IMR-90 (cell line): ENCODE results near the gene HPGDS. TPM values are rescaled to one million over a fixed set of nuclear protein-coding genes. Genes with fewer than 3 reads are reported as not detected.

ENCODE experiments used
- ATAC-seq: fragments of 200-7000 bp; cut with Tn5 transposase; 2 replicates; pipeline ENCODE4 v1.9.1; 2020; ENCODE audit warnings: low read depth, mild to moderate bottlenecking, moderate library complexity
- BruUV-seq: library from RNA; stranded (reverse); fragments of 400-500 nt; replicated peaks from 2 replicates; lab custom pipeline; 2021; lab: Mats Ljungman, UMichigan
- CTCF ChIA-PET: fragments of 300-600 bp; formaldehyde crosslinking; extraction: SDS; loops from one replicate; lab custom pipeline; 2021; ENCODE audit warnings: antibody characterized with exemption; lab: Yijun Ruan, JAX
- POLR2A ChIA-PET: fragments of 300-600 bp; sonication (Branson Sonifier 250); formaldehyde crosslinking; loops from one replicate; lab custom pipeline; 2022; ENCODE audit warnings: antibody characterized with exemption; ENCODE audit not compliant: unreplicated experiment; lab: Charles Lee
- DNase-seq: peaks from one replicate; pipeline ENCODE4 v3.0.0; 2013
- H2AFZ ChIP-seq: replicated peaks from 2 replicates; pipeline ENCODE3; 2013; ENCODE audit warnings: low read length, mild to moderate bottlenecking; ENCODE audit not compliant: poor library complexity
- H2AK5ac ChIP-seq: 2 replicates; pipeline ENCODE4 v1.6.1; 2013; ENCODE audit warnings: low read depth, low read length, inconsistent platforms
- H2AK9ac ChIP-seq: replicated peaks from 2 replicates; pipeline ENCODE3; 2013; ENCODE audit warnings: mild to moderate bottlenecking, low read depth, low read length, moderate library complexity; ENCODE audit not compliant: poor library complexity
- H2BK120ac ChIP-seq: 2 replicates; pipeline ENCODE4 v1.6.1; 2013; ENCODE audit warnings: low read depth, low read length, inconsistent platforms
- H2BK15ac ChIP-seq: 3 replicates; pipeline ENCODE4 v1.6.1; 2013; ENCODE audit warnings: low read depth, low read length, inconsistent platforms
- H2BK20ac ChIP-seq: 2 replicates; pipeline ENCODE4 v1.6.1; 2013; ENCODE audit warnings: low read depth, mild to moderate bottlenecking, inconsistent platforms, low read length, moderate library complexity
- H2BK5ac ChIP-seq: 2 replicates; pipeline ENCODE4 v1.6.1; 2013; ENCODE audit warnings: mild to moderate bottlenecking, low read depth, low read length, inconsistent platforms; ENCODE audit not compliant: poor library complexity, severe bottlenecking
- H3K14ac ChIP-seq: replicated peaks from 2 replicates; pipeline ENCODE4 v1.6.1; 2013; ENCODE audit warnings: low read depth, low read length, inconsistent platforms
- H3K18ac ChIP-seq: 2 replicates; pipeline ENCODE4 v1.6.1; 2013; ENCODE audit warnings: low read depth, low read length, control low read depth
- H3K23ac ChIP-seq: 2 replicates; pipeline ENCODE4 v1.6.1; 2013; ENCODE audit warnings: low read depth, low read length, inconsistent platforms
- H3K27ac ChIP-seq: 2 replicates; pipeline ENCODE4 v1.5.1; 2013; ENCODE audit warnings: mild to moderate bottlenecking, control low read depth, low read length; ENCODE audit not compliant: insufficient read depth
- H3K27me3 ChIP-seq: 2 replicates; pipeline ENCODE4 v1.6.1; 2013; ENCODE audit warnings: low read length; ENCODE audit not compliant: control insufficient read depth, insufficient read depth
- H3K36me3 ChIP-seq: 2 replicates; pipeline ENCODE4 v1.6.1; 2013; ENCODE audit warnings: low read length, mixed read lengths; ENCODE audit not compliant: control insufficient read depth, insufficient read depth
- H3K4ac ChIP-seq: 2 replicates; pipeline ENCODE4 v1.6.1; 2013; ENCODE audit warnings: low read depth, low read length, inconsistent platforms
- H3K4me1 ChIP-seq: 2 replicates; pipeline ENCODE4 v1.6.1; 2013; ENCODE audit warnings: low read length, mixed read lengths; ENCODE audit not compliant: control insufficient read depth, insufficient read depth
- H3K4me2 ChIP-seq: 2 replicates; pipeline ENCODE4 v1.6.1; 2013; ENCODE audit warnings: low read depth, mild to moderate bottlenecking, control low read depth, low read length, moderate library complexity
- H3K4me3 ChIP-seq: 2 replicates; pipeline ENCODE4 v1.5.1; 2013; ENCODE audit warnings: low read depth, mild to moderate bottlenecking, control low read depth, low read length, moderate library complexity; ENCODE audit not compliant: insufficient read depth
- H3K56ac ChIP-seq: 2 replicates; pipeline ENCODE4 v1.6.1; 2013; ENCODE audit warnings: low read length, inconsistent platforms; ENCODE audit not compliant: insufficient read depth; ENCODE audit errors: extremely low read depth
- H3K79me1 ChIP-seq, 2 experiments: 2 replicates each; pipeline ENCODE4 v1.6.1; 2013; ENCODE audit warnings: low read length in 2 of 2, inconsistent platforms in 1 of 2, low read depth in 1 of 2
- H3K9ac ChIP-seq: 2 replicates; pipeline ENCODE4 v1.6.1; 2013; ENCODE audit warnings: low read depth, low read length, control low read depth
- H3K9me1 ChIP-seq: 2 replicates; pipeline ENCODE4 v1.6.1; 2013; ENCODE audit warnings: low read length, inconsistent platforms; ENCODE audit not compliant: insufficient read depth
- H3K9me3 ChIP-seq: 2 replicates; pipeline ENCODE4 v1.6.1; 2013; ENCODE audit warnings: low read length; ENCODE audit not compliant: control insufficient read depth, insufficient read depth
- H4K20me1 ChIP-seq: 2 replicates; pipeline ENCODE4 v1.6.1; 2013; ENCODE audit warnings: low read length, inconsistent platforms; ENCODE audit not compliant: insufficient read depth
- H4K5ac ChIP-seq: 2 replicates; pipeline ENCODE4 v1.6.1; 2013; ENCODE audit warnings: mild to moderate bottlenecking, low read depth, low read length, control low read depth
- H4K8ac ChIP-seq, 2 experiments: 2 replicates each; pipeline ENCODE4 v1.6.1; 2013; ENCODE audit warnings: low read depth in 2 of 2, low read length in 2 of 2, control low read depth in 1 of 2, inconsistent platforms in 1 of 2
- H4K91ac ChIP-seq: 2 replicates; pipeline ENCODE4 v1.6.1; 2013; ENCODE audit warnings: low read depth, low read length, inconsistent platforms; ENCODE audit not compliant: insufficient read depth
- BHLHE40 ChIP-seq: fragments of 150-350 bp; IDR thresholded peaks from 2 replicates; pipeline ENCODE4 v1.6.1; 2016; ENCODE audit warnings: mild to moderate bottlenecking, low read depth, low read length
- CEBPB ChIP-seq: IDR thresholded peaks from 2 replicates; pipeline ENCODE4 v1.6.1; 2012; ENCODE audit warnings: low read depth, low read length, improper control_type of control experiment
- CHD1 ChIP-seq: IDR thresholded peaks from 2 replicates; pipeline ENCODE4 v1.6.1; 2012; ENCODE audit warnings: low read depth, low read length, improper control_type of control experiment
- FOS ChIP-seq: fragments of 150-350 bp; IDR thresholded peaks from 2 replicates; pipeline ENCODE4 v1.6.1; 2016; ENCODE audit warnings: low read depth, low read length
- MAZ ChIP-seq: IDR thresholded peaks from 2 replicates; pipeline ENCODE4 v1.6.1; 2012; ENCODE audit warnings: low read depth, mild to moderate bottlenecking, low read length, improper control_type of control experiment, moderate library complexity, borderline replicate concordance
- MXI1 ChIP-seq: IDR thresholded peaks from 2 replicates; pipeline ENCODE4 v1.6.1; 2012; ENCODE audit warnings: low read depth, mild to moderate bottlenecking, low read length, moderate library complexity, borderline replicate concordance
- NFE2L2 ChIP-seq: fragments of 150-350 bp; IDR thresholded peaks from 2 replicates; pipeline ENCODE4 v1.6.1; 2016; ENCODE audit warnings: low read depth, mild to moderate bottlenecking, low read length
- POLR2A ChIP-seq: IDR thresholded peaks from 2 replicates; pipeline ENCODE4 v1.6.1; 2012; ENCODE audit warnings: mild to moderate bottlenecking, low read depth, low read length
- RFX5 ChIP-seq: IDR thresholded peaks from 2 replicates; pipeline ENCODE4 v1.8.0; 2012; ENCODE audit warnings: low read depth, mild to moderate bottlenecking, low read length, moderate library complexity
- WGBS, 2 experiments: methylation state at CpG; one replicate each; pipeline versions ENCODE4 v1.1.5 to v1.1.7; 2013; ENCODE audit warnings: missing lambda C conversion rate in 2 of 2; ENCODE audit not compliant: insufficient read length in 1 of 2; ENCODE audit errors: extremely low coverage in 2 of 2; 5-methylcytosine and 5-hydroxymethylcytosine counted together
- dilution Hi-C: fragments of 300-500 bp; cut with HindIII; formaldehyde crosslinking; loops from one replicate; pipeline ENCODE4 v1.14.3; 2018; ENCODE audit warnings: low sequenced_read_pairs; ENCODE audit not compliant: unreplicated experiment
- in situ Hi-C: fragments of 300-500 bp; cut with MboI; formaldehyde crosslinking; loops from 3 replicates; pipeline ENCODE4 v1.14.3; 2019; ENCODE audit warnings: low sequenced_read_pairs, inconsistent platforms, mixed read lengths
- intact Hi-C: fragments of 100-400 bp; cut with micrococcal nuclease; formaldehyde crosslinking; loops from 2 replicates; pipeline ENCODE4 v1.10.0; 2022
- polyA plus RNA-seq, 3 experiments: library from polyadenylated mRNA; depleted of rRNA; stranded (reverse); fragments of >200 nt; gene quantifications; 2 replicates each; pipeline ENCODE4 v1.2.3, GENCODE V29; 2012; ENCODE audit warnings: low replicate concordance in 1 of 3
- total RNA-seq: library from RNA; depleted of rRNA; stranded (reverse); fragments of >200 nt; gene quantifications from 2 replicates; pipeline ENCODE4 v1.2.3, GENCODE V29; 2012

Gene HPGDS
- total and polyA plus RNA-seq, 2 of the 4 experiments (the other 2 are of a cell fraction): not detected

DNA sequence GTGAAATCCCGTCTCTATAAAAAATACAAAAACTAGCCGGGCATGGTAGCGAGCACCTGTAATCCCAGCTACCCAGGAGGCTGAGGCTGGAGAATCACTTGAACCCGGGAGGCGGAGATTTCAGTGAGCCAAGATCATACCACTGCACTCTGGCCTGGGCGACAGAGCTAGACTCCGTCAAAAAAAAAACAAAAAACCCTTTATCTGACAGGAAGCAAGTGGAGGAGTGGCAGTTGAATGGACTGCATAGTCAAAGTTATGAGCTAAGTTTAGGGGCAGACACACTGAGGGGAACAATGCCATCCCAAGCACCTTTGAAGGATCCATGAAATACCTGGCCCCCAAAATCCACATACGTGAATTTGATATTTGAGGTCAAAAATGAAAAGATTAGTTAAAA lies 7.5 kb upstream of the HPGDS start:
- no peaks in the 10 kb centered on the region for H3K36me3 ChIP-seq
- H3K27me3 ChIP-seq: peaks cover 12% of the 10 kb centered on the region
- no peak overlapping the region for H3K27ac ChIP-seq
- no peak overlapping the region for H3K23ac ChIP-seq
- H3K9me1 ChIP-seq: no peaks in the 10 kb centered on the region
- DNase-seq (no peak), ATAC-seq (no peak)
- H3K9me3 ChIP-seq: no peaks in the 10 kb centered on the region
- no peaks in the 10 kb centered on the region for H3K79me1 ChIP-seq
- in situ Hi-C loops: no loop called here
- no peak overlapping the region for H4K8ac ChIP-seq
- no peak overlapping the region for H3K4ac ChIP-seq
- no peak overlapping the region for H4K5ac ChIP-seq
- no peak overlapping the region for H3K9ac ChIP-seq
- no peak overlapping the region for H3K18ac ChIP-seq
- H2AK9ac ChIP-seq: no peak overlapping the region
- no peak overlapping the region for H3K56ac ChIP-seq
- no peak overlapping the region for H2AK5ac ChIP-seq
- no peaks in the 10 kb centered on the region for H4K20me1 ChIP-seq
- H3K14ac ChIP-seq: no peak overlapping the region
- no peak overlapping the region for H4K91ac ChIP-seq
- intact Hi-C loops: no loop called here
- no peak overlapping the region for H2AFZ ChIP-seq
- ChIA-PET POLR2A (no interaction called here), CTCF (interaction anchor here (0.9 kb wide), 1 partner anchor 45 kb away, joined by 4 read pairs; no protein-coding TSS in a partner anchor)
- no peak overlapping the region for H3K4me3 ChIP-seq
- BruUV-seq: no TSS peak
- no peak overlapping the region for H2BK120ac ChIP-seq
- TF ChIP-seq CEBPB (no peak), NFE2L2 (no peak), MXI1 (no peak), FOS (no peak), CHD1 (no peak), MAZ (no peak), RFX5 (no peak), BHLHE40 (no peak), POLR2A (no peak)
- no peak overlapping the region for H3K4me2 ChIP-seq
- no peak overlapping the region for H2BK5ac ChIP-seq
- 93% methylated on average over 3 of the region's 8 CpGs; no CpG with 5 or more reads in 1 of the 2 experiments for WGBS, 2 experiments
- H2BK15ac ChIP-seq: no peak overlapping the region
- no peaks in the 10 kb centered on the region for H3K4me1 ChIP-seq
- dilution Hi-C loops: no loop called here
- H2BK20ac ChIP-seq: no peak overlapping the region
